GM18951 (cell line): ENCODE results near the gene ATP5ME.
"Not testable (repeated sequence)": the region's sequence is repeated elsewhere in the genome, so short reads cannot be mapped to it uniquely, and the experiment has no call there.

ENCODE experiments used
- POLR2A ChIP-seq: IDR thresholded peaks from 4 replicates; pipeline ENCODE4 v1.6.1; 2011; ENCODE audit warnings: mild to moderate bottlenecking; ENCODE audit not compliant: insufficient read length, insufficient read depth; ENCODE audit errors: extremely low read depth
- in situ Hi-C: fragments of 300-500 bp; cut with MboI; formaldehyde crosslinking; loops from one replicate; pipeline ENCODE4 v1.12.0; 2022; ENCODE audit warnings: low sequenced_read_pairs, mixed read lengths, inconsistent platforms; ENCODE audit not compliant: unreplicated experiment

The ATP5ME gene

DNA sequence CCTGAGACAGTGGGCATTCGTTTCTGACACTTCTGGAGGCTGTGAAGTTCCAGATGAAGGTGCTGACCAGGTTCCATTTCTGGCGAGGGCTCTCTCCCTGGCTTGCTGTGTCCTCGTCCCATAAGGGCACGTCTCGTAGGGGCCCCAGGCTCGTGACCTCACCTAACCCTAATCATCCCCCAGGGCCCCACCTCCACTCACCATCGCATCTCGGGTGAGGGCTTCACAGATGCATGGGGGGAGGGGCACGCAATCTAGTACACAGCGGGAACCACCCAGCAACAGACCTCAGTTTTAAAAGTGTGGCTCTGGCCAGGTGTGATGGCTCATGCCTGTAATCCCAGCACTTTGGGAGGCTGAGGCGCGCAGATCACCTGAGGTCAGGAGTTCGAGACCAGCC lies 26.6 kb downstream of the ATP5ME start:
- no peak for TF ChIP-seq POLR2A
- in situ Hi-C loops, result no loop called here

- in situ Hi-C loops, result no loop called here
- TF ChIP-seq POLR2A, result no peak
Observed at GRCh38 chr4:646460-646859, 27.6 kb downstream of the ATP5ME start.

DNA sequence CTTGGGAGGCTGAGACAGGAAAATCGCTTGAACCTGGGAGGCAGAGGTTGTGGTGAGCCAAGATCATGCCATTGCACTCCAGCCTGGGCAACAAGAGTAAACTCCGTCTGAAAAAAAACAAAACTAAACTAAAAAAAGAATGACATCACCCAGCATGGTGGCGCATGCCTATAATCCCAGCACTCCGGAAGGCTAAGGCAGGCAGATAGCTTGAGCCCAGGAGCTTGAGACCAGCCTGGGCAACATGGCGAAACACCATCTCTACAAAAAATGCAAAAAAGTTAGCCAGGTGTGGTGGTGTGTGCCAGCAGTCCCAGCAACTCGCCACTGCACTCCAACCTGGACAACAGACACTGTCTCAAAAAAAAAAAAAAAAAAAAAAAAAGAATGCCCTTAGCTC lies 31.7 kb downstream of the ATP5ME start:
- in situ Hi-C loops, result not testable (repeated sequence)

DNA sequence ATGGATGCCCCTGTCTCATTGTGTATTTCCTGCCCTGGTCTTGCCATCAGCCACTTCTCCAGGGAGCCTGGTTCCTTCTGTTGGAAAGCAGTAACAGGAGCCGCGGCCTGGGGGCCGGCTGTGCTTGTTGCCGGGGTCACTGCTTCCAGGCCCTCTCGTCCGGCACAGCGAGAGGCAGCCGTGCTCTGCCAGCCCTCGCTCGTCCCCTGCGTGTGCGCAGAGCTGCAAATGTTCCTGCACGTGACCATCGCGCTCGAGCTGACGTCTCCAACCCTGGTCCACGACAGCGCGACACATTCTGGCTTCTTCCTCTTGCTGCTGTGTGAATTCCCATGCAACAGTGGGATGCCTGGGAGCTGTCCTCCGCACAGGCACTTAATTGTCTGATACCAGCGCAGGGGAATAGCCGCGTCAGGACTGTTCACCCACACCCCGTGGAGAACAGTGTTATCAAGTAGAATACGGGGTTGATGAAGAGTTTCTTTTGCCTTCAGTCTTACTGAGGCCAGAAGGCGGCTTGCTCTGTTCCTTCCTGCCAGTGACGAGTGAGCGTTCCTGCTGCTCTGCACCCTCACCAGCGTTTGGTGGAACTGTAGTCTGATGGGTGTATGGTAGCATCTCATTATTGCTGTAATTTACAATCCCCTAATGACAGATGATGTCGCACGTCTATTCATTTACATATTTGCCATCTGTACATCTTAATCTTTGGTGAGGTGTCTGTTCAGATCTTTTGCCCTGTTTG lies 36.4 kb downstream of the ATP5ME start:
- in situ Hi-C loops, result no loop called here
- TF ChIP-seq POLR2A, result no peak

- no peak for TF ChIP-seq POLR2A
- in situ Hi-C loops, result no loop called here
Observed at GRCh38 chr4:636628-637159, 37.4 kb downstream of the ATP5ME start.

DNA sequence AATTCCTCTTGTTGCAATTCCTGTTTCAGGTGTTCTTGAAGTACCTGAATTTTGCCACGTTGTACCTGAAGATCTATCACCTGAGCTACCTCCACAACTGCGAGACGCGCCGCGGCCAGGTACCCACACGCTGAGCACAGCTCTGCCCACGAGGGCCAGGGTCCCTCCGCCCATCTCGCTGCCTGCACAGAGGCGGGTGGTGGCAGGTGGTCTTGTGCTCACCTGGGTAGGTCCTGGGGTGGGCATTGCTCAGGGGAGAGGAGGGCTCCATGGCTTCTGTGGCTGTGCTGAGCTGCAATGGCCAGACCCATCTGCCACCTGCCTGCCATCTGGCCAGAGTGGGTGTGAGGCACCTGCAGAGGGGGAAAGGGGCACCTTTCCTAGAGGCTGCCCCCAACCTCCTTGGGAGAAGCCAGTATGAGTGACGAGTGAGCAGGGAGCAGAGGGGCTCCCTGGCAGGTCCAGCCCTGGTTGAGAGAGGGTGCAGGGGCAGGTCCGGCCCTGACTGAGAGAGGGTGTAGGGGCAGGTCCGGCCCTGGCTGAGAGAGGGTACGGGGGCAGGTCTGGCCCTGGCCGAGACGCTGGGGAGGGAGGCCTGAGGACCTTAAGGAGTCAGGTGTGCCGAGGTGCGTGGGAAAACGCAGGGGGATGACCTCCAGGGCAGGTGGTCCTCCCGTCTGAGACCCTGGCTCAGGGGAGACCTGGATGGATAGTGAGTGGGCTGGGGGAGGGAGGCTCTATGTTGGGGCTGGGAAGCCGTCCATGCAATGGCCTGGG lies 38.0 kb downstream of the ATP5ME start:
- in situ Hi-C loops, result no loop called here

GRCh38 chr4:635066-635835 lies 38.8 kb downstream of the ATP5ME start:
- in situ Hi-C loops, result not testable (repeated sequence)

More for the DNA sequence above, 38.0 kb downstream of the ATP5ME start:
- no peak for TF ChIP-seq POLR2A

DNA sequence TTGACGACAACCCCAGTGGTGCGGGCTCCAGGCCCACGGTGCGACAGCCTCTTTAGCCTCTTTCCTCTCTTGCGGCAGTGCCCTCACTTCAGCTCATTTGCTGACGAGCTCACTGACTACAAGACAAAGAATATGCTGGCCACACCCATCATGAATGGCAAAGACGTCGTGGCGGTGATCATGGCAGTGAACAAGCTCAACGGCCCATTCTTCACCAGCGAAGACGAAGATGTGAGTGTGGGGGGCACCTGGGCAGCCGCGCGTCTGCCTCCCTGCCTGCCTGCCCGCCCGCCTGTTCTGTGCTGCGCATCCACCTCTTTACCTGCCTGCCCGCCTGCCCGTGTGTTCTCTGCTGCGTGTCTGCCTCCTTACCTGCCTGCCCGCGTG lies 39.5 kb downstream of the ATP5ME start:
- TF ChIP-seq POLR2A, result no peak
- in situ Hi-C loops, result no loop called here

DNA sequence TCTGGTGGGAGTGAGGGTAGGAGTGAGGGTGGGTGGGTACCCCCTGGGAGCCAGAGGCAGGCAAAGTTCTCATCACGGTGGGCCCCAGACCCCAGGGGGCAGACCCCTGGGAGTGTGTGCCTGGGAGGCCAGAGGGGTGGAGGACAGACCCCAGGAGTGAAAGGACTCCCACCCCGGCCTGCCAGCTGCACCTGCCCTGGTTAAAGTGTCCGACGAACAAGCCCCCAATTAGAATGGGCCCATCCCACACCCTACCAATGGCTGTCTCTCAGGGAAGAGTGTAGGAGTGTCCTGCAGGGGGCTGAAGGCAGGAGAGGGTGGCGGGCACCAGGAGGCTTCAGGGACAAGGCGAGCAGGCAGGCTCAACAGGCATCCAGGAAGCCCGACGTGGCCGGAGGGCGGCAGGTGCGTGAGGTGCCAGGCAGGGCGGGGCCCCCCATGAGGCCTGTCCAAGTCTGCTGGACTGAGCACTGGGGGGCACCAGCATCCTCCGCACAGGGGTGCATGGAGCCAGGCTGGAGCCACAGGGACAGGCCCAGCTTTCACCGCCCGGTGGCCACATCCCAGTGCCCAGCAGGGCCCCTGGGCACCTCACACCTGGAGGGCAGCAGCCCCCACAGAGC lies 40.0 kb downstream of the ATP5ME start:
- in situ Hi-C loops, result no loop called here

DNA sequence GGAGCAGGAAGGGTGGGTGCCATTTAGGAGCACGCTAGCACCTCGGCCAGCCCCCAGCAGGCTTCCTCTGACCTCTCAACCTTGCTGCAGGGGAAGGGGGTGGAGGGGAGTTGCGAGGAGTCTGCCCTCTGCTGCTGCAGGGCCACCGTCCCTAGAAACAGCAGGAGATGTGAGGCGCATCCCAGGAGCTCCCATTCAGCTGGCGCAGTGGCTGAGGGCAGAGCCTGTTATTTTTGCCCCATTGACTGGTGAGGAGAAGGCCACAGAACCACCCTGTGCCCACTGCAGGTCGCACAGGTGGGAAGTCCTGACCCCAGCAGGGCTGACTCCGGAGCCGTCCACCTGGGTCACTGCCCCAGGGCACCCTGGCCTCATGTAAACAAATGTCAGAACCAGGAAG lies 40.7 kb downstream of the ATP5ME start:
- in situ Hi-C loops, result no loop called here
- no peak for TF ChIP-seq POLR2A

More for the DNA sequence above, 40.0 kb downstream of the ATP5ME start:
- no peak for TF ChIP-seq POLR2A

- TF ChIP-seq POLR2A, result no peak
- in situ Hi-C loops, result no loop called here
Observed at GRCh38 chr4:632926-633325, 41.1 kb downstream of the ATP5ME start.

DNA sequence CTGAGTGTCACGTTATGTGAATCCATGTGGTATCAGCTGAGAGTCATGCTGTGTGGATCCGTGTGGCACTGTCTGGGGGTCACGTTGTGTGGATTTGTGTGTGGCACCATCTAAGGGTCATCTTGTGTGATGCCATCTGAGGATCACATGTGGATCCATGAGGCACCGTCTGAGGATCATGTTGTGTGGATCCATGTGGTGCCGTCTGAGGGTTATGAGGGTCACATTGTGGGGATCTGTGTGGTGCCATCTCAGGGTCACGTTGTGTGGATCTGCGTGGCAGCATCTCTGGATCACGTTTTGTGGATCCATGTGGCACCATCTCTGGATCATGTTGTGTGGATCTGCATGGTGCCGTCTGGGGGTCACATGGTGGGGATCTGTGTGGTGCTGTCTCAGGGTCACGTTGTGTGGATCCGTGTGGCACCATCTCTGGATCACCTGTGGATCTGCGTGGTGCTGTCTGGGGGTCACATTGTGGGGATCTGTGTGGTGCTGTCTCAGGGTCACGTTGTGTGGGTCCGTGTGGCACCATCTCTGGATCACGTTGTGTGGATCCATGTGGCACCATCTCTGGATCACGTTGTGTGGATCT lies 41.8 kb downstream of the ATP5ME start:
- in situ Hi-C loops, result no loop called here
- TF ChIP-seq POLR2A, result no peak

GRCh38 chr4:630656-631055 lies 43.4 kb downstream of the ATP5ME start:
- in situ Hi-C loops, result no loop called here

More at GRCh38 chr4:630656-631055, 43.4 kb downstream of the ATP5ME start:
- no peak for TF ChIP-seq POLR2A
